ENCODE results near the gene GFRA1.

GRCh38 chr10:116103668-116104067 lies 169.3 kb downstream of the GFRA1 start:
- TF ChIP-seq, protein P1, sequence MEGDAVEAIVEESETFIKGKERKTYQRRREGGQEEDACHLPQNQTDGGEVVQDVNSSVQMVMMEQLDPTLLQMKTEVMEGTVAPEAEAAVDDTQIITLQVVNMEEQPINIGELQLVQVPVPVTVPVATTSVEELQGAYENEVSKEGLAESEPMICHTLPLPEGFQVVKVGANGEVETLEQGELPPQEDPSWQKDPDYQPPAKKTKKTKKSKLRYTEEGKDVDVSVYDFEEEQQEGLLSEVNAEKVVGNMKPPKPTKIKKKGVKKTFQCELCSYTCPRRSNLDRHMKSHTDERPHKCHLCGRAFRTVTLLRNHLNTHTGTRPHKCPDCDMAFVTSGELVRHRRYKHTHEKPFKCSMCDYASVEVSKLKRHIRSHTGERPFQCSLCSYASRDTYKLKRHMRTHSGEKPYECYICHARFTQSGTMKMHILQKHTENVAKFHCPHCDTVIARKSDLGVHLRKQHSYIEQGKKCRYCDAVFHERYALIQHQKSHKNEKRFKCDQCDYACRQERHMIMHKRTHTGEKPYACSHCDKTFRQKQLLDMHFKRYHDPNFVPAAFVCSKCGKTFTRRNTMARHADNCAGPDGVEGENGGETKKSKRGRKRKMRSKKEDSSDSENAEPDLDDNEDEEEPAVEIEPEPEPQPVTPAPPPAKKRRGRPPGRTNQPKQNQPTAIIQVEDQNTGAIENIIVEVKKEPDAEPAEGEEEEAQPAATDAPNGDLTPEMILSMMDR (IDR thresholded peaks at IDR 0.05), result no peak
- TF ChIP-seq POLR2A (IDR thresholded peaks at IDR 0.05), result no peak

Data from Peyer's patch (tissue), 4 donors.